Colon (tissue), 2 donors: ENCODE results near the gene SHANK2.
"Not testable (repeated sequence)": the region's sequence is repeated elsewhere in the genome, so short reads cannot be mapped to it uniquely, and the experiment has no call there.

ENCODE experiments used
- FAIRE-seq: peaks from 2 replicates; lab custom pipeline; 2012; peaks lifted over from hg19 to GRCh38; lab: Jason Lieb, UNC
- donor health status: control.
- donor health status: control.

Gene SHANK2

DNA sequence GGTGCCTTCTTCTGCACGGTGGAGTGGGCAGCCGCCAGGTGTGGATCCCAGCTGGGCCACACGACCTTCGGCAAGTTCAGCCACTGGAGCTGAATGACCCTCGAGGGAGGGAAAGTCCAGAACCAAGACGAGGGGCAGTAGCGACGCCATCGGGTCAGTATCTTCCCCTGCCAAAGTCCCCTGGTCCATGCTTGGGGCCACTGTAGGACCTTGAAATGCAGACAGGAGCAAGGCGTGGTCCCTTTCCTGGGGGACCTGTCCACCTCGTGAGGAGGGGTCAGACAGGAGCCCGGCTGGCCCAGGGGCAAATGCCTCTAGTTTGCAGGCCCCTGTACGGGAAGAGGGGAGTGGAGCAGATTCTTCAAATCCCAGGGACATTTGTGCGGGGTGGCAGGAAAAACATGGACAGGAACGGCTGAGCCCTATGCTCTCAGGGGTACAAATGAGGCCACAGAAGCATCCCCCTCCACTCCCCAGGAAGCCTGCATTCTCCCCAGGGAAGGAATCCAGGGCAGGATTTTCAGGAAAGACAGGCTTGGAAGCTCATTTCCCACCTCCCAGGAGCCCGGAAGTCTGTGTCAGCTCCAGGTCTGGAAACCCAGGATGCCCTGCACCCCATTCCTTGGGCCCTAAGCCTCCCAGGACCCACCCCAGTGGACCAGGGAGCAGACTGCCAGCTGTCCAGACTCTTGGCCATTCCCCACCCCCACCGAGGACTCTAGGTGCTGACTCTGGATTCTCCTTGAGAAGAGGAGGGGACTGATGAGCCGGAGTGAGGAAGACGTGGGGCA is 6.6 kb downstream of the SHANK2 start:
- no peak for FAIRE-seq

GRCh38 chr11:71244116-71244810 is 8.1 kb downstream of the SHANK2 start:
- FAIRE-seq = no peak

GRCh38 chr11:71242391-71242790 is 10.0 kb downstream of the SHANK2 start:
- FAIRE-seq = no peak

DNA sequence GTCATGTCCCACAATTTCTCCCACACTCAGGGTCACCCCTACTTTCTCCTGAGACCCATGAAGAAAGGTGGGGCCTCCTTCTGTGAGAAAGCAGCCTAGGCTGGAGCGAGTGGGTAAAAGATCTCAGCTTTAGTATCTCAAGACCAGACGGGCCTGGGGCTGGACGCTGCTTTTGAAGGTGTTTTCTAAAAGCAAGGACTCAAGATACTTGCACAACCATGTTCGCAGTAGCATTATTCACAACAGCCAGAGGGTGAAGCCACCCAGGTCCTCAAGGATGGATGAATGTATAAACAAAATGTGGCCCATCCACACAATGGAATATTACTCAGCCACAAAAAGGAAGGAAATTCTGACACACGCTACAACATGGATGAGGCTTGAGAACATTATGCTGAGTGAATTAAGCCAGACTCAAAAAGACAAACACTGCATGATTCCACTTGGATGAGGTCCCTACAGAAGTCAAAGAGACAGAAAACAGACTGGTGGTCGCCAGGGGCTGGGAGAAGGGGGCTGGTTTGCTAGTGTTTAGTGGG is 10.6 kb downstream of the SHANK2 start:
- no peak for FAIRE-seq

DNA sequence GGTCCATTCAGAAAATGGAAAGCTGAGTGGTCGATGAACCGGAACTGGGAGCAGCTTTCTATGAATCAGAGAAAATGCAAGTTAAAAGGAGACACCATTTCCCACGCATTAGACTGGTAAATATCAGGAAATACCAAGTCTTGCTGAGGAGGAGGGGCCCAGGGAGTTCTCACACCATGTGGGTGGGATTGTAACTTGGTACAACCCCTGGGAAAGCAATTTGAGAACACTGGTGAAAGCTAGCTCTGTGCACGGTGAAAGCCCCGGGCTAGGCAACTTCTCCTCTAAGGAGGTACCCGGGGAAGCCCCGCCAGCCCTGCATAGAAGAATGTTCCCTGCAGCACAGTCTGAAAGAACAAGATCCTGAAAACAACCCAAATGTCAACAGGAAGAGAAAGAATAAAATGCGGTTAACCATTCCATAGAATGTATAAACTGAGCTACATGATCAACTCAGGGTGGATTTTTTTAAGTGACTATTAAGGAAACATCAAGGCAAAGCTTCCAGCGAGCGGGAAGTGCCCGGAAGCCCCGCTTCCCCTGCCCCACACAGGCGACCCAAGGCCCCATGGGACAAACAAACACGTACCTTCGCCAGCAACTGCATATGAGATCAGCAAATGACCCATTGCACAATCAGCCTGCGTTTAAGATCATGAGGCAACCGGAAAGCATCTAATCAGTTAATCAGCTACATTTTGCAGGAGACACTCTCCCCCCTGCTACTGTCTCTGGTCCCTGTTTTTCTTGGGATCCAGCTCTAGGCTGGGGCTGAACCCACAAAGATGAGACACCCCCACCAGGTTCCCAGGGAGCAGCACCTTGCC is 11.3 kb downstream of the SHANK2 start:
- FAIRE-seq = no peak

GRCh38 chr11:71240061-71240690 is 12.2 kb downstream of the SHANK2 start:
- FAIRE-seq = no peak

DNA sequence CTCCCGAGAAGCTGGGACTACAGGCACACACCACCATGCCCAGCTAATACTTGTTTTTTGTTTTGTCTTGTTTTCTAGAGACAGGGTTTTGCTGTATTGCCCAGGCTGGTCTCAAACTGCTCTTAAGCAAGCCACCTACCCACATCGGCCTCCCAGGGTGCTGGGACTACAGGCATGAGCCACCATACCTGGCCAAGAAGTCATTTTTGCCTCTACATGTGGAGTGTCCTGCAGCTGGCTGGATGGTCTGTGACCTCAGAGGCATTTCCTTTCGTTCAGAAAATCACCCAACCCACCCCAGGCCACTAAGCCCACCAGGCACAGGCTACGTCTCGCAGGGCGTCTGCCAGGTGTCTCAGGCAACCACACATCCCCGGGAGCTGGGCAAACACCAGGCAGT is 12.8 kb downstream of the SHANK2 start:
- FAIRE-seq = no peak

GRCh38 chr11:71238941-71239340 is 13.4 kb downstream of the SHANK2 start:
- FAIRE-seq = no peak

DNA sequence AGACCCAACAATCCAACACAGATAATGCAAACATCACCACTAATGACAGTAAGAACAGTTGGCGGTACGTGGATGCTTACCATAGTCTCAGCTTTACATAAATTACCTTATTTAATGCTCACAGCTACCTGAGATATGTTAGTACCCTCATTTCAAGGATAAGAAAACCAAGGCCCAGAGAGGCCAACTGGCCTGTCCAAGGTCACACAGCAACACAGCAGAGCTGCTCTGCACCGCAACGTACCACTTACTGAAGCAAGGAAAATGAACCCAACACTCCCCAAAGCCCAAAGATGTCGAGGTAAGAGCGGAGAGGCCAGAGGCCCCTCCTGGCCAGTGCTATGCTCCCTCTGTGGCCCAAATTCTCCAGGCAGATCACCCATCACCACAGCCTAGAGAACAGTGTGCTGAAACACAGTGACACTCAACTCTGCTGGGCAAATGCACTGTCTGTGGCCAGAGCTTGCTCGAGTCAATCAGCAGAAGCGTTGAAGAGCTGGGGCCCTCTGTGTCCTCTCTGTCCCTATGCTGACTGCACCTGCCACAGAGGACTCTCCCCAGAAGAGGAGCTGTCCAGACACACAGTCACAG is 14.0 kb downstream of the SHANK2 start:
- FAIRE-seq = no peak

- no peak for FAIRE-seq
Observed at GRCh38 chr11:71237853-71238252, 14.5 kb downstream of the SHANK2 start.

DNA sequence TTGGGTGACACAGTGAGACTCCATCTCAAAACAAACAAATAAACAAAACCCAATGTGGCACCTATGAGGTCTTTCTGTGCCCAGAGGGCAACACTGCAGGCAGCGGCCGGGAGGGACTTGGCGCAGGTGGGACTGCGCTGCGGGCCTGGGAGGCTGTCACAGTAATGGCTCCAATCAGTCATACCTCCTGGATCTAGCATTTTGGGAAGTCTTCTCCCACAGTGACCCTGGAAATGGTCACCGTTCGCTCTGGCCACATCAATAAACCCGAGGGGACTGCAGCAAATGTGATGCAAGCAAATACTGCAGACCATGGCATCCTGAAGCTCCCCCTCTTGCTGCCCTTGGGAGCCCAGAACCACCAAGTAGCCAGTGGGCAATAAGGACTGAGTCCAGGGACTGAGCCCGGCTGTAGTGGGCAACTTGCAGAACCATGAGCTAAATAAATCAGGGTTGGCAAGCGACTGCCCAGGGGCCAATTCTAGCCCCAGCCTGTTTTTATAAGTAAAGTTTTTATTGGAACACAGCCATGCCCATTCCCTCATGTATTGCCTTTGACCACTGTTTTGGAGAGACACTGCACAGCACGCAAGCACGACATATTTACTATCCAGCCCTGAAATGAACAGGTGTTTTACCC is 15.4 kb downstream of the SHANK2 start:
- no peak for FAIRE-seq

DNA sequence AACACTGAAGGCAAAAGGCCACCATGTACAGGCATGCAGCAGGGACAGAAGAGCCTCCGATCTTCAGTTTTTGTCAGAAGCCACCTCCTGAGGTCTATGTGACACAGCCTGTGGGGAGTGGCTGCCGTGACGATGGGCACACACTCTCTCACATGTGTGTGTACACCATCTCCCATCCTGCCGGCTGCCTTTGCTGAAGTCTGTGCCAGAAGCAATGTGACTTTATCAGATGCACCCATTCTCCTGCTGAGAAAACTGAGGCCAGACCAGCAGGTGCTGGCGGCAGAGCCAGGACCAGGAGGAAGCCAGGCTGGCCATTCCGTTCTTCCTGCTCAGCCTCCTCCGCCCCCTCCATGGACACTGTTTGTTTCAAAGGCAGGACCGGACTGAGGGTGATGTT is 16.7 kb downstream of the SHANK2 start:
- no peak for FAIRE-seq

- FAIRE-seq = not testable (repeated sequence)
Observed at GRCh38 chr11:71233896-71234852, 18.2 kb downstream of the SHANK2 start.

DNA sequence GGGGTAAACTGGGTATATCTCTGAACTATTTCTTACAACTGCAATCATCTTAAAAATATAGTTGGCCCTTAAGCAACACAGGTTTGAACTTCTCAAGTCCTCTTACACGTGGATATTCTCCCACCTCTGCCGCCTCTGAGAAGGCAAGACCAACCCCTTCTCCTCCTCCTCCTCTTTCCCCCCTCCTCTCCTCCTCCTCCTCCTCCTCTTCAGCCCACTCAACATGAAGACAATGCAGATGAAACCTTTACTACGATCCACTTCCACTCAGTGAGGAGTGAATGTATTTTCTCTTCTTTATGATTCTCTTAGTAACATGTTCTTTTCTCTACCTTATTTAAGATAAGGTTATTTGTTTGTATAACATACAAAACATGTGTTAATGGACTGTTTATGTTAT is 20.0 kb downstream of the SHANK2 start:
- FAIRE-seq = no peak

DNA sequence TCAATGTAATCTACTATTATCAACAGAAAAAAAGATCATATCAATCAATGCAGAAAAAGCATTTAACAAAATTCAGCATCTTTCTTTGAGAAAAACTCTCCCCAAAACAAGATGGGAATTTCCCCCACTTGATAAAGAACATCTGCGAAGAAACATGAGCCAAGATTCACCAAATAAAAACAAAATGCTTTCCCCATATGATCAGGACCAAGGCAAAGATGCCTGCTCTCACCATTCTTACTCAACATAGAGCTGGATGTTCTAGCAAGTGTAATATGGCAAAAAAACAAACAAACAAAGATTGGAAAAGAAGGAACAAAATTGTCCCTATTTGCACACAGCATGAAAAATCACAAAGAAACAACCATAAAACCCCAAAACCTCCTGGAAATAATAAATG is 23.4 kb downstream of the SHANK2 start:
- FAIRE-seq = no peak

GRCh38 chr11:71227058-71227659 is 25.2 kb downstream of the SHANK2 start:
- no peak for FAIRE-seq

- no peak for FAIRE-seq
Observed at GRCh38 chr11:71223671-71224660, 28.4 kb downstream of the SHANK2 start.

DNA sequence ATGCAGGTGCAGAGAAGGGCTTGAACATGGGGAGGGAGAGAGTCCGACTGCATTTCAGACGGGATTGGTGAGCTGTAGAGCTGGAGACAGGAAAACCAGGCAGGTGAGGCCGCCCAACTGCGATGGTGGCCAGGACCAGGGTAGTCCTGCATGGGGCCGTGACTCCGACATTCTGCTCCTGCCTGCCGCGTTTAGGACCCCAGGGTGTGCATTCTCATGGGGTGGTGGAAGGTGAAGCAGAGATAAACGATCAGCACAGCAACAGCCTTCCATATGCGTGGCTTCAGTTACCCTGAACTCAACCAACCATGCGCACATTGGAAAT is 29.3 kb downstream of the SHANK2 start:
- no peak for FAIRE-seq
